Measurements from ENCODE around the gene RBBP6. TPM values are rescaled to one million over a fixed set of nuclear protein-coding genes. Genes with fewer than 3 reads are reported as not detected.

RBBP6 gene
- total and polyA plus RNA-seq, 4 donors = 25.1 to 93.3 (median 37.0) TPM

DNA sequence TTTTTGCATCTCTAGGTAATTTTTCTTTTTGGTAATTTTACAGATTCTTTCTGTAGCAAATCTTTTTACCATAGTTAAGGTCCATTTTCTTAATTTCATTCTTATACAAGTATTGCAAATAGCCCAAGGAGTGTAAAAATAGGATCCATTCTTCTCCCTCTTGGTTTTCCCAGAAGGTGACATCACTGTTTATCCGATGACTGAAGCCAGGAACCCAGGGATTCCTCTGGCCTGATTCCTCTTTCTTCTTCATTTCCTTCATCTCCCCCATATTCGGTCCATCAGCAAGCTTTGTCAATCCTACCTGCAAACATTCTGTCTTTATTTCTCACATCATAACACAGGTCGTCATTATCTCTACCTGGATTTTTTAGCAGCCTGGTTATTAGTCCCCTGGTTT lies 5.3 kb downstream of the RBBP6 start:
- Histone ChIP-seq H3K27me3 (ENCODE audit: control insufficient read depth in 3 of 3, insufficient read depth in 3 of 3, low read length in 2 of 3) (no peaks in the 10 kb centered on the region), H3K9ac (ENCODE audit: insufficient read depth in 1 of 2, low read length in 2 of 2) (no peak overlapping the region), H3K27ac (ENCODE audit: low read depth in 1 of 2, low read length in 1 of 2) (no peak overlapping the region), H3K4me3 (no peak overlapping the region), H3K36me3 (ENCODE audit: control insufficient read depth in 4 of 4, insufficient read depth in 4 of 4, low read length in 4 of 4) (peaks cover 5 to 21% (median 12%) of the 10 kb centered on the region in 4 donors), H3K9me3 (ENCODE audit: control insufficient read depth in 4 of 4, insufficient read depth in 3 of 4, low read length in 3 of 4) (no peaks in the 10 kb centered on the region), H3K4me1 (ENCODE audit: control insufficient read depth in 5 of 5, insufficient read depth in 5 of 5, low read length in 5 of 5) (peaks cover 0 to 28% (median 16%) of the 10 kb centered on the region in 5 donors)
- 57 to 72% methylated on average over 3 of the region's 3 CpGs for WGBS, 2 donors
- no peak for ATAC-seq (ENCODE audit: insufficient read depth, low FRiP score)
- no peak for DNase-seq
- no peak for TF ChIP-seq CTCF (IDR thresholded peaks at IDR 0.05; ENCODE audit: control extremely low read depth, extremely low read depth)

DNA sequence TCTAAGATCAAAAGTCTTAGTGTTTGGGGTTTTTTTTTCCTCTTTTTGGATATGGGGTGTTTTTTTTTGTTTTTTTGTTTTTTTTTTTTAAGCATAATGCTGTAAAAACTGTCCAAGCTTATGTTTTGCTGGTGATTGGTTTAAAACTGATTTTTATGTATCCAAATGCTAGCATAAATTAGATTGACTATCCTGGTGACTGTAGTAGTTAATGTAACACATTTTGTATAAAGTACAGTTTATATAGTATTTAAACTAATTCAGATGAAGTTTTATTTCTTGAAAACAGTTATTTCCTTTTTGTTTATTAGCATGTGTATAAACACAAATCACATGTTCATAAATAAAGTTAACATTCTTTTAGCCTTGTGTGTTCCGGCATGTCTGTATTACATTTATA lies 10.9 kb downstream of the RBBP6 start:
- Histone ChIP-seq H3K9ac (ENCODE audit: insufficient read depth in 1 of 2, low read length in 2 of 2) (no peak overlapping the region), H3K27ac (ENCODE audit: low read depth in 1 of 2, low read length in 1 of 2) (no peak overlapping the region), H3K27me3 (ENCODE audit: control insufficient read depth in 3 of 3, insufficient read depth in 3 of 3, low read length in 2 of 3) (no peaks in the 10 kb centered on the region), H3K4me1 (ENCODE audit: control insufficient read depth in 5 of 5, insufficient read depth in 5 of 5, low read length in 5 of 5) (peaks cover 0 to 5% (median 0%) of the 10 kb centered on the region in 5 donors), H3K9me3 (ENCODE audit: control insufficient read depth in 4 of 4, insufficient read depth in 3 of 4, low read length in 3 of 4) (no peaks in the 10 kb centered on the region), H3K4me3 (no peak overlapping the region), H3K36me3 (ENCODE audit: control insufficient read depth in 4 of 4, insufficient read depth in 4 of 4, low read length in 4 of 4) (peaks cover 5 to 20% (median 14%) of the 10 kb centered on the region in 4 donors)
- DNase-seq (no peak), ATAC-seq (ENCODE audit: insufficient read depth, low FRiP score) (no peak)
- WGBS, 2 donors = 89 to 93% methylated on average over 1 of the region's 1 CpG
- no peak for TF ChIP-seq CTCF (IDR thresholded peaks at IDR 0.05; ENCODE audit: control extremely low read depth, extremely low read depth)

- no peaks in the 10 kb centered on the region for H3K4me1 ChIP-seq (ENCODE audit: control insufficient read depth in 5 of 5, insufficient read depth in 5 of 5, low read length in 5 of 5)
- no peak overlapping the region for H3K9ac ChIP-seq (ENCODE audit: insufficient read depth in 1 of 2, low read length in 2 of 2)
- no peak for ATAC-seq (ENCODE audit: insufficient read depth, low FRiP score)
- H3K27me3 ChIP-seq (ENCODE audit: control insufficient read depth in 3 of 3, insufficient read depth in 3 of 3, low read length in 2 of 3) = no peaks in the 10 kb centered on the region
- no peak for TF ChIP-seq CTCF (IDR thresholded peaks at IDR 0.05; ENCODE audit: control extremely low read depth, extremely low read depth)
- 86 to 96% methylated on average over 1 of the region's 1 CpG for WGBS, 2 donors
- H3K9me3 ChIP-seq (ENCODE audit: control insufficient read depth in 4 of 4, insufficient read depth in 3 of 4, low read length in 3 of 4) = no peaks in the 10 kb centered on the region
- no peak overlapping the region for H3K27ac ChIP-seq (ENCODE audit: low read depth in 1 of 2, low read length in 1 of 2)
- H3K36me3 ChIP-seq (ENCODE audit: control insufficient read depth in 4 of 4, insufficient read depth in 4 of 4, low read length in 4 of 4) = peaks cover 1 to 29% (median 17%) of the 10 kb centered on the region in 4 donors
- no peak for DNase-seq
- no peak overlapping the region for H3K4me3 ChIP-seq
Observed at GRCh38 chr16:24552705-24553246, 13.4 kb downstream of the RBBP6 start.

DNA sequence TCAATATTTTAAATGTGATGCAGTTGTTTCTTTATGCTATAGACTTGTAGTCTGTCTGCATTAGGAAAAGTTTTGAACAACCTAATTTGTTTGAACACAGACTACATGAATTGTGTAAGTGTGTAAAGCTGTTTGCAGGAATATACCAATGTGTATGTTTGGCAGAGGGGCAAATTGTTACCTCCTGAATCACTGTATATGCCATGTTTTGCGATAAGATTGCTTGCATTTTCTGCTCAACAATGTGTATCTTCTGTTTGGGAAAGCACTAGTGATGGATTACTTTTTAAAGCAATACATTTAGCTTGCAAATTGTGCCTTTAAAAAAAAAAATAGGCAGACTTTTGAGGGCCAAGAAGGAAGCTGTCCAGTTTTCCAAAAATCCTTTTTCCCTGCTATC lies 14.6 kb downstream of the RBBP6 start:
- H3K27ac ChIP-seq (ENCODE audit: low read depth in 1 of 2, low read length in 1 of 2) = no peak overlapping the region
- no peaks in the 10 kb centered on the region for H3K9me3 ChIP-seq (ENCODE audit: control insufficient read depth in 4 of 4, insufficient read depth in 3 of 4, low read length in 3 of 4)
- no peak for TF ChIP-seq CTCF (IDR thresholded peaks at IDR 0.05; ENCODE audit: control extremely low read depth, extremely low read depth)
- ATAC-seq (ENCODE audit: insufficient read depth, low FRiP score) (no peak), DNase-seq (no peak)
- H3K4me1 ChIP-seq (ENCODE audit: control insufficient read depth in 5 of 5, insufficient read depth in 5 of 5, low read length in 5 of 5) = no peaks in the 10 kb centered on the region
- H3K4me3 ChIP-seq = no peak overlapping the region
- 67 to 84% methylated on average over 1 of the region's 1 CpG for WGBS, 2 donors
- H3K27me3 ChIP-seq (ENCODE audit: control insufficient read depth in 3 of 3, insufficient read depth in 3 of 3, low read length in 2 of 3) = no peaks in the 10 kb centered on the region
- no peak overlapping the region for H3K9ac ChIP-seq (ENCODE audit: insufficient read depth in 1 of 2, low read length in 2 of 2)
- peaks cover 1 to 33% (median 16%) of the 10 kb centered on the region in 4 donors for H3K36me3 ChIP-seq (ENCODE audit: control insufficient read depth in 4 of 4, insufficient read depth in 4 of 4, low read length in 4 of 4)

All from lung (tissue), 12 donors.